GM18868 (cell line): Measurements from ENCODE around the gene OLFML1.

Source experiments
- ATAC-seq: cut with Tn5 transposase; IDR thresholded peaks from one replicate; pipeline ENCODE4 v1.9.1; 2021; ENCODE audit warnings: mild to moderate bottlenecking, moderate library complexity; ENCODE audit not compliant: unreplicated experiment

OLFML1 gene

GRCh38 chr11:7485186-7486097, at the start of gene OLFML1:
Gene OLFML1, plus strand, starts transcription at chr11:7485506. Its CDS starts 370 bp downstream, at chr11:7485876.
- ATAC-seq, result no peak

- no peak for ATAC-seq
Observed at GRCh38 chr11:7436146-7436545, 49.2 kb upstream of the OLFML1 start.

GRCh38 chr11:7436657-7437056, 48.6 kb upstream of the OLFML1 start:
- ATAC-seq, result peak; percentile 96

GRCh38 chr11:7437696-7438095, 47.6 kb upstream of the OLFML1 start:
- ATAC-seq, result no peak

GRCh38 chr11:7439746-7440320, 45.5 kb upstream of the OLFML1 start:
- no peak for ATAC-seq

GRCh38 chr11:7442588-7443215, 42.6 kb upstream of the OLFML1 start:
- ATAC-seq, result peak; percentile 90

- no peak for ATAC-seq
Observed at GRCh38 chr11:7444091-7444981, 41.0 kb upstream of the OLFML1 start.

GRCh38 chr11:7445564-7445963, 39.7 kb upstream of the OLFML1 start:
- no peak for ATAC-seq

GRCh38 chr11:7448201-7448600, 37.1 kb upstream of the OLFML1 start:
- no peak for ATAC-seq

- ATAC-seq, result no peak
Observed at GRCh38 chr11:7449211-7449840, 36.0 kb upstream of the OLFML1 start.

GRCh38 chr11:7449841-7450214, 35.5 kb upstream of the OLFML1 start:
- ATAC-seq, result no peak

GRCh38 chr11:7450836-7451235, 34.5 kb upstream of the OLFML1 start:
- no peak for ATAC-seq

- no peak for ATAC-seq
Observed at GRCh38 chr11:7451520-7451919, 33.8 kb upstream of the OLFML1 start.

- no peak for ATAC-seq
Observed at GRCh38 chr11:7451952-7452494, 33.3 kb upstream of the OLFML1 start.

GRCh38 chr11:7454854-7455253, 30.5 kb upstream of the OLFML1 start:
- ATAC-seq, result no peak

GRCh38 chr11:7457211-7457610, 28.1 kb upstream of the OLFML1 start:
- no peak for ATAC-seq

- peak; percentile 52 for ATAC-seq
Observed at GRCh38 chr11:7462706-7463105, 22.6 kb upstream of the OLFML1 start.

GRCh38 chr11:7467652-7468051, 17.7 kb upstream of the OLFML1 start:
- peak; percentile 87 for ATAC-seq

- no peak for ATAC-seq
Observed at GRCh38 chr11:7469351-7469865, 15.9 kb upstream of the OLFML1 start.

GRCh38 chr11:7471071-7471470, 14.2 kb upstream of the OLFML1 start:
- no peak for ATAC-seq
